ENCODE data around the gene ETNPPL.

ETNPPL gene

GRCh38 chr4:108762559-108763225 lies at the start of gene ETNPPL:
Gene ETNPPL, minus strand, starts transcription at chr4:108763053. Its CDS starts 155 bp downstream, at chr4:108762898.
- DNase-seq (ENCODE audit: low read depth in 3 of 3): peak in 1 of 3 donors; percentile 16

DNA sequence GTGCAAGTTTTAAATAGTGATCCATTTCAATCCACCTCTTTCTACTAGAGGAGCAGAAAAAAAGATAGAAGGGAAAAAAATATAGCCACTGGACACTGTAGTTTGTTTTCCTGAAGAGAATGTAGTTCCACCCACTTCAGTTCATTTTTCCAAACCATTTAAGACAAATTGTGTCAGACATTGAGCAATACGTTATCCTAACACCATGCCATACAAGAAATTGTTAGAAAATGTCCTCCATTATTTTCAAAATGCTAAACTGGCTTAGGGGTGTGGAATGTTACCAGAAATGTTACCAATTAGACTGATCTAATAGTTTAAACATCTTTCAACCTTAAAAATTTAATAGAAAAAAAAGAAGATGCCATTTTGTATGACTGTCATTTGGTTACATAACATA lies 48.6 kb upstream of the ETNPPL start:
- DNase-seq (ENCODE audit: low read depth in 3 of 3): no peak

DNA sequence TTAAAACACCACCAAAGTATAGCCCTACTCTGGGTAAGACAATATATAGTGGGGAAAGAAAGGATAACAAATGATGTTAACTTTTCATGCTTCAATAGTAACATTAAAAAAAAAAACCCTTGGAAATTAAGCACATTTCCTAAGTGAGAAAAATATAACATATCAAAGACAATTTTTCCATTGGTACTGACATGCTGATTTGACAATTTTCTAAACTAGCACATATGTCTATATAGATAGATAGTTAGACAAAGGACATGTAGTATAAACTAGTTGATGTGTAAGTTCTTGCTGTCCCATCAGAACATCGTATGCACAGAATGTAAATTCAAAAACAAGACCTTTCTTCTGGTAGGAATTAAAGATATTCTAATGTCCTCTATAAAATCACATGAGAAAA lies 47.2 kb upstream of the ETNPPL start:
- no peak for DNase-seq (ENCODE audit: low read depth in 3 of 3)

DNA sequence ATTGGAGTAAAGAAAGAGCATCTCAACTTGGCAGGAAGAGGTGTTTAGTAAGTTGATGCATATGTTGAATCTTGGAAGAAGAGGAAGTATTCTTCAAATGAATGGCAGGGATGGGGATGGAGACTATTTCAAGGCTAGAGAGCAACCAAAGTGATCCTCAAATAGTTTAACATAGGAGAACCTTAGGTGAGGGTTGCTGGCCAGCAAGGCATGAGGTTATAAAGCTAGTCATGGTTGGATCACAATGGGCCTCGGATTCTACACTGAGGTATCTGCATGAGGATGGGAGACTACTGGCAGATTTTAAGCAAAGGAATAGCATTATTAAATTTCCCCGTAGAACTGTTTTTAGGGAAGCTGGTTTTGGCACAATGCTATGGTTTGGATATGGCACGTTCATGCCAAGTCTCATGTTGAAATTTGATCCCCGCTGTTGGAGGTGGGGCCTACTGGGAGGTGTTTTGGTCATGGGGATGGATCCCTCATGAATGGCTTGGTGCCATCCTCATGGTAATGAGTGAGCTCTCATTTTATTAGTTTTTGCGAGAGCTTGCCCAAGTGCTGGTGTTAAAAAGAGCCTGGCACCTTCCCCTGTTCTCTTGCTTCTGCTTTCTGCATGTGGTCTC lies 41.9 kb upstream of the ETNPPL start:
- no peak for DNase-seq (ENCODE audit: low read depth in 3 of 3)

DNA sequence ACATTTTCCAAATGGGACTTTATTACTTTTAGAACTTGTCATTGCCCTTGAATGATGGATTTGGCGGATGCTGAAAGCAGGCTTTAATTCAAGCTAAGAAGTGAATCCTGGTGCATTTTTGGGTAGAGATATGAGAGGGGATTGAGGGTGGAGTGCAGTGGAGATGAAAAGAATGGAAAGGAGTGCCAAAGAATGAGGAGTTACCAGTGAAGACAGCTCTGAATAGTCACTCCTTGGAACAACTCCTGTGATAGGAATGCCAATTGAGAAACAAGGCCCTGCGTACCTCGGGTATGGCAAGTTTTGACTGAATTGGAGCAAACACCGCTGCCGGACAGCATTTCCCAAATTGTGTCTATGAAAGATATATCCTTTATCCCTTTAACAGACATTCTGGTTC lies 36.5 kb upstream of the ETNPPL start:
- DNase-seq (ENCODE audit: low read depth in 3 of 3): no peak

- DNase-seq (ENCODE audit: low read depth in 3 of 3): no peak
Observed at GRCh38 chr4:108796173-108796572, 33.3 kb upstream of the ETNPPL start.

DNA sequence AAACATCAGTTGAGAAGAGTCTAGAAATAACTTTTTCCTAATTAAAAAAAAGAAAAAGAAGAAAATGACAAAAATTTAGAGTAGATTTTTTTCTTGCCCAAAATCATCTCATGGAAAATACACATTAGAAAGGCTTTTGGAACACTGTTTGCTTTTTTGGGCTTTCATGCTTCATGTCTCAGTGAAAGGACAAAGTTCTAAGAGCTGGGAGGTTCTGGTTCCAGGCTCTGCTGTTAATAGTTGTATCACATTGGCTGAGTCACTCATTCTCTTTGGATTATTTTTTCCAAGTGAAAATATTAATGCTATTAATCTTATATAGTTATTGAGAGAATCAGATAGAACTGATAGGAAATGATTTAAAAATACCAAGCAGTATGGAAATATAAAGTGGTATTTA lies 32.9 kb upstream of the ETNPPL start:
- no peak for DNase-seq (ENCODE audit: low read depth in 3 of 3)

GRCh38 chr4:108794136-108794535 lies 31.3 kb upstream of the ETNPPL start:
- no peak for DNase-seq (ENCODE audit: low read depth in 3 of 3)

DNA sequence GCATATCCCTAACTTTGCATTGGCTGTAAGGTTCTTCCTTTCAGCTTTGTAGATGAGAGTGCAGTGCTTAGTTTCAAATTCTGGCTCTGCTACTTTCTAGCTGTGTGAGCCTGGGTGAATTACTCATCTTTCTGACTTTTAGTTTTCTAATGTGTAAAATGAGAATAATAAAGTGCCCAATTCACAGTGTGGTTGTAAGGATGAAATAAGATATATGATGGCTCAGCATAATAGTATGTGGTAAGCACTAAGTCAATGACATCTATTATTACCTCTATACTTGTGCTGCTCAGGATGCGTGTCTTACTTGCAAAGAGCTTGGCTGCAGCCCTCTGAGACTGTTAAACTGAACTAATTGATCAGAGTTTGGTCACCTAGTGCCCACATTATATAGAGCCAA lies 30.6 kb upstream of the ETNPPL start:
- no peak for DNase-seq (ENCODE audit: low read depth in 3 of 3)

DNA sequence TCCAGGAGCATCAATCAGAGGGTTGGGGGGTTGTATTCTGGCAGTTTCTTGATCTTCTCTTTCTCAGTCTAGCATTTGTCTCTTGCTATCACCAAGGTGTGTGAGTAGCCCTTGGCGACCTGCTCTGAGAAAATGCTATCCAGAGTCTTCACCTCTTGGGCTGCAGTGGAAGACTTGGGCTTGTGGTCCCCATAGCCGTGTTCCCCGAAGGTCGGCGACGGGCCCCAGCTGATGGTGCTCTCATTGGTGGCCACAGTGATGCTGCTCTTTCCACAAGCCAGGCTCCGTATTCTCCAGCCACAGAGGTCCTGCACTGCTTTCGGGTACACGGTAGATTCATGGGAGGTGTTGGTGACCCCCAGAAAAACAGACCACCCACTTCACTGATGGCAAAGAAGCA lies 25.9 kb upstream of the ETNPPL start:
- no peak for DNase-seq (ENCODE audit: low read depth in 3 of 3)

DNA sequence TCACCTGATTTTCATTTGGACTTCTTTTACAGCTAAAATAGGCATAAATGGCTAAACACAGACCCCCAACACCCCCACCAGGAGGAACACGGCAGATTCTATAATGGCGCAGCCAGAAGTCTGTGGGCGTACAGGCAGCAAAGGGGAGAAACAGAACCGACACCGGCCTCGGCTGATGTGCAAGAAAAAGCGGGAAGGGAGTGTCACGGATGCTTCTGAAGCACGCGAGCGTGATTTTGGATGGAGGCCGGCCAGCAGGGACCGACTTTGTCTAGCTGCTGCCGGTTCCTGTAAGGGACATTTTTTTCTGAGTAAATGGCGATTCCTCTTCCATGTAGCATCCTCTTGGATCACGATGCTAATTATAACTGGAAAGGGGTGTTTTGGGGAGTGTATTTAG lies 24.9 kb upstream of the ETNPPL start:
- no peak for DNase-seq (ENCODE audit: low read depth in 3 of 3)

- DNase-seq (ENCODE audit: low read depth in 3 of 3): no peak
Observed at GRCh38 chr4:108787106-108787505, 24.3 kb upstream of the ETNPPL start.

DNA sequence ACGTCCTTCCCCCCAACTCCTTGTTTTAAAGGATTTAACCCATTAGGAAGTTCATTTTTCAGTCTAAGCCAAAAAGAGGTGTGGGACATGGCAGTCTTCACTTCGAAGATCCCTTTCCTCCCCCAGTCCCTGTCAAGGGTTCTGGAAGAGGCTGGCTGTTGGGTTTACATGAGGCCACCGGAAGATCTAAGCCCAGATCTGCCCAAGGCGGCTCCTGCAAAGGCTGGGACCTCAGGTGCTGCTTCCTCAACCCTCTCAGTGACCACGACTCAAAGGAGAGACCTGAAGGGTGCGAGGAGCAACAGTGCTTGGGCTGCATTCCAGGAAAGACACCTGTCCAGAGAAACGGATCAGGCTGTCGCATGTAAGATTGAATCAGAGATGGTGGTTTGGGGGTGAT lies 23.5 kb upstream of the ETNPPL start:
- no peak for DNase-seq (ENCODE audit: low read depth in 3 of 3)

DNA sequence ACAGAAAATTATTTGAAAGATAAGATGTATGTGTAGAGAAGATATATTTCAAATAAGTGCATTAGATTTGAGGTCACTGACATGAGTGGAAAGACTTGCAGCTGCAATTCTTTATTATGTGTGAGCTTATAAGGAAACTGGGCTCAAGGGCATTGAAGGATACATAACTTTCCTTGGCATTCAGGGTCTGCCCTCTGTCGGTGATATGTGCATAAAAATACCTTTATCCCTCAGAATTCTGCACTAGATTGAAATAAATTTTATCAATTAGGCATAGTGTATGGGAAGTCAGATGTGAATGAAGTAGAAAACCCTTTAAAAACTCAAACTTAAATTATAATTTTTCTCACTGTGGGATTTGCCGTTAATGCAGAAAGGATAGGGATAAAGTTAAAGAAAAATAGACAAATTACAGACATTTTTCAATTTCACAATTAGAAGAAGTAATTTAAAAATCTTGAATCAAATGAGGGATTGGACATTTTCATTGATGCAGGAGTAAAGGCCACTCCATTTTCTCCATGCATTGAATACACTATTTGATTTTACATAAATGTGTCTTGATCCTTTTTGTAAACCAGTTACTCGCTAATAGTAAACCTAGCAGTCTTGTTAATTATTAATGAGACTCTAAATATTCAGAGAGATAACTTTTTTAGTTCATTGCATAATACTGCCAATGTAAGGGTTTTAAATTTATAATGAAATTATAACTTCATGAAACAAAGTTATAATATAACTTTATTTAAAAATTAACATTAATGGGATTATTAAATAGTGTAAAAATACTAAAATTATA lies 21.0 kb upstream of the ETNPPL start:
- DNase-seq (ENCODE audit: low read depth in 3 of 3): no peak

GRCh38 chr4:108779958-108780357 lies 17.1 kb upstream of the ETNPPL start:
- DNase-seq (ENCODE audit: low read depth in 3 of 3): no peak

GRCh38 chr4:108777388-108777787 lies 14.5 kb upstream of the ETNPPL start:
- no peak for DNase-seq (ENCODE audit: low read depth in 3 of 3)

DNA sequence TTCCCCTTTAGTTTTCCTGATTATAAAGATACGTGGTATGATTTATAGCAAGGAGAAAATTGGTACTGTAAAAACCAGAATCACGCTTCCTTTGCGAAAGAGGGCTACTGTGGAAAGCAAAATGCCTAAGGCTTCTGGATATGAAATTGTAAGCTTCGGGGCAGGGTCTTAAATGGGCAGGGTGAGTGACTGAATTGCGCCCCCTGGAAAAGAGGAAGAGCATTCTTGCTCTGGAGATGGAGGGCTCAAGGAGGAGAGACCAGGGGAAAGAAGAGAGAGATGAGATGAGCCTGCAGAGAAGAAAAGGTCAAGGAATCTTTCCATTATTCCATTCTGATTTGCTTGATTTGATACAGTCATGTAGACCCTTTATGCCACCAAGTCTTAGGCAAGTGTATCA lies 13.1 kb upstream of the ETNPPL start:
- no peak for DNase-seq (ENCODE audit: low read depth in 3 of 3)

DNA sequence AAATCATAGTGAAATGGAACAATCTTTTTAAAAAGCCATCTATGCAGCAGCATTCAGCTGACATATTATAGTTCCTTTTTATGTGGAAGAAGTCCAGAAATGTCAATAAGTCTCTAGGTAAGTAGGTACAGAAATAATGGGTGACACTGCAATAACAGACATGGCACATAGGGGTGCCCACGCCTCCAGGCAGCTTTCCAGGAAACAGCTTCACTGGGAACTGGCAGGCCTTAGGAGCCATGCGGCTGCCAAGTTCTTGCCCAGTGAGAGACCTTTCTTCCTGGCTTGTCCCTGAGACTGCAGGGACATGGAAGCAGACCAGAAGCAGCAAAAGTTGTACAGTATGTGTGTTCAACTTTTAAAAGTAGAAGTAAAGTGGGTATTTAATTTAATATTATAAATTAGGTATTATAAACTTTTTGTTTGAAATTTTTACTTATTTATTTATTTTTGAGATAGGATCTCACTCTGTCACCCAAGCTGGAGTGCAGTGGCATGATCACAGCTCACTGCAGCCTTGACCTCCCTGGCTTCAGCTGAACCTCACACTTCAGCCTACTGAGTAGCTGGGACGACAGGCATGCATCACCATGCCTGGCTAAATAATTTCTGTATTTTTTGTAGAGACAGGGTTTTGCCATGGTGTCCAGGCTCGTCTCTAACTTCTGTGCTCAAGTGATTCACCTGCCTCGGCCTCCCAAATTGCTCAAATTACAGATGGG lies 12.1 kb upstream of the ETNPPL start:
- no peak for DNase-seq (ENCODE audit: low read depth in 3 of 3)

DNA sequence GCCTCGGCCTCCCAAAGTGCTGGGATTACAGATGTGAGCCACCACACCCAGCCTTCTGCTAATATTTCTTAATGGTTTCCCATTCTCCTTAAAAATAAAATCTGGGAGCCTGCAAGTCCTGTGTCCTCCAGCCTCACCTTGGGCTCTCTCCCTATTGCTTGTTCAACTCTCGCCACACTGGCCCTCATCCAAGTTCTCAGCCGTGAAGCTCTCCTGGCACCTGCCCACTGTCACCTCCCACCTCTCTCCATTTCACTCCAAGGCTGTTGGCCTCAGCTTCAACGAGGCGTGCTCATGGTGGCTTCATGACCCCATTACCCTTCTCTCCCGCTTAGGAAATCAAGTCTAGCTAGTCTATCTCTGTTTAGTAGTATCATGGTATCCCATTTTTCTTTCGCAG lies 9.5 kb upstream of the ETNPPL start:
- no peak for DNase-seq (ENCODE audit: low read depth in 3 of 3)

- DNase-seq (ENCODE audit: low read depth in 3 of 3): no peak
Observed at GRCh38 chr4:108766058-108766457, 3.2 kb upstream of the ETNPPL start.

GRCh38 chr4:108763986-108764385 lies 1.1 kb upstream of the ETNPPL start:
- no peak for DNase-seq (ENCODE audit: low read depth in 3 of 3)

GRCh38 chr4:108763226-108763593 lies 357 bp upstream of the ETNPPL start:
- DNase-seq (ENCODE audit: low read depth in 3 of 3): no peak
